Left ventricle myocardium inferior (tissue), 1 donor: ENCODE measurements around the gene PITPNC1. TPM values are rescaled to one million over a fixed set of nuclear protein-coding genes. Genes with fewer than 3 reads are reported as not detected.

Experiments
- DNase-seq: peaks from one replicate; pipeline ENCODE4 v3.0.0-alpha.2; 2020
- H3K27ac ChIP-seq: fragments of 200-600 bp; replicated peaks from 2 replicates; pipeline ENCODE4 v1.8.0; 2021
- H3K27me3 ChIP-seq: fragments of 200-600 bp; 2 replicates; pipeline ENCODE4 v1.8.0; 2021; ENCODE audit warnings: low read depth
- H3K36me3 ChIP-seq: fragments of 200-600 bp; 2 replicates; pipeline ENCODE4 v1.8.0; 2021
- H3K4me1 ChIP-seq: fragments of 200-600 bp; 2 replicates; pipeline ENCODE4 v1.8.0; 2021
- H3K4me3 ChIP-seq: fragments of 200-600 bp; 2 replicates; pipeline ENCODE4 v1.8.0; 2021; ENCODE audit warnings: mild to moderate bottlenecking, moderate library complexity
- H3K9me3 ChIP-seq: fragments of 200-600 bp; replicated peaks from 2 replicates; pipeline ENCODE4 v1.8.0; 2021
- CTCF ChIP-seq: fragments of 200-600 bp; IDR thresholded peaks from 2 replicates; pipeline ENCODE4 v1.8.0; 2021; ENCODE audit warnings: antibody characterized with exemption, mild to moderate bottlenecking, borderline replicate concordance
- intact Hi-C: fragments of 100-400 bp; cut with micrococcal nuclease; formaldehyde crosslinking; loops from one replicate; pipeline ENCODE4 v1.11.0; 2022
- total RNA-seq: library from RNA; stranded (reverse); fragmentation: NEBNext Ultra II Directional; extraction: Animal tissue kit (Norgen Biotek cat#: 25700); gene quantifications from one replicate; pipeline ENCODE4 v1.2.1, GENCODE V29; 2021
- donor health status: DM: no; HTN: yes; CAD: no; lungs with severe emphysema.

Gene PITPNC1
- total RNA-seq, 1 donor from 2014 or later, result 8.1 TPM

- Histone ChIP-seq H3K27ac (no peak overlapping the region), H3K4me1 (peaks cover 8% of the 10 kb centered on the region), H3K9me3 (no peaks in the 10 kb centered on the region), H3K36me3 (peaks cover 3% of the 10 kb centered on the region), H3K27me3 (no peaks in the 10 kb centered on the region), H3K4me3 (no peak overlapping the region)
- no peak for TF ChIP-seq CTCF
- intact Hi-C loops, result no loop called here
- no peak for DNase-seq
These were observed 186.7 kb downstream of the PITPNC1 start for GRCh38 chr17:67563692-67564228.

- Histone ChIP-seq H3K36me3 (peaks cover 3% of the 10 kb centered on the region), H3K4me3 (no peak overlapping the region), H3K4me1 (no peaks in the 10 kb centered on the region), H3K9me3 (no peaks in the 10 kb centered on the region), H3K27me3 (no peaks in the 10 kb centered on the region), H3K27ac (no peak overlapping the region)
- no peak for TF ChIP-seq CTCF
- intact Hi-C loops, result no loop called here
- DNase-seq, result no peak
These were observed 188.0 kb downstream of the PITPNC1 start for GRCh38 chr17:67565068-67565467.

- Histone ChIP-seq H3K4me1 (no peaks in the 10 kb centered on the region), H3K27me3 (no peaks in the 10 kb centered on the region), H3K36me3 (peaks cover 3% of the 10 kb centered on the region), H3K27ac (no peak overlapping the region), H3K4me3 (no peak overlapping the region), H3K9me3 (no peaks in the 10 kb centered on the region)
- no peak for TF ChIP-seq CTCF
- intact Hi-C loops, result no loop called here
- no peak for DNase-seq
These were observed 189.6 kb downstream of the PITPNC1 start for GRCh38 chr17:67566656-67567055.

- Histone ChIP-seq H3K4me3 (no peak overlapping the region), H3K9me3 (no peaks in the 10 kb centered on the region), H3K27ac (no peak overlapping the region), H3K36me3 (no peaks in the 10 kb centered on the region), H3K4me1 (no peaks in the 10 kb centered on the region), H3K27me3 (no peaks in the 10 kb centered on the region)
- intact Hi-C loops, result no loop called here
- TF ChIP-seq CTCF, result no peak
- DNase-seq, result no peak
These were observed 192.0 kb downstream of the PITPNC1 start for GRCh38 chr17:67569015-67569451.

- Histone ChIP-seq H3K4me3 (no peak overlapping the region), H3K36me3 (no peaks in the 10 kb centered on the region), H3K27ac (no peak overlapping the region), H3K9me3 (no peaks in the 10 kb centered on the region), H3K27me3 (no peaks in the 10 kb centered on the region), H3K4me1 (no peaks in the 10 kb centered on the region)
- TF ChIP-seq CTCF, result no peak
- no peak for DNase-seq
- intact Hi-C loops, result no loop called here
These were observed 192.8 kb downstream of the PITPNC1 start for GRCh38 chr17:67569873-67570272.
